ENCODE data around the gene GNAI1.

GRCh38 chr7:80241671-80242070 is 107.0 kb downstream of the GNAI1 start:
- TF ChIP-seq CTCF (IDR thresholded peaks at IDR 0.05; ENCODE audit: poor library complexity) (no peak), EZH2 (IDR thresholded peaks at IDR 0.05; ENCODE audit: borderline replicate concordance) (no peak)

Measured in hepatocyte (in vitro differentiated cells).